Measurements from ENCODE around the gene HYPK.

Gene HYPK

DNA sequence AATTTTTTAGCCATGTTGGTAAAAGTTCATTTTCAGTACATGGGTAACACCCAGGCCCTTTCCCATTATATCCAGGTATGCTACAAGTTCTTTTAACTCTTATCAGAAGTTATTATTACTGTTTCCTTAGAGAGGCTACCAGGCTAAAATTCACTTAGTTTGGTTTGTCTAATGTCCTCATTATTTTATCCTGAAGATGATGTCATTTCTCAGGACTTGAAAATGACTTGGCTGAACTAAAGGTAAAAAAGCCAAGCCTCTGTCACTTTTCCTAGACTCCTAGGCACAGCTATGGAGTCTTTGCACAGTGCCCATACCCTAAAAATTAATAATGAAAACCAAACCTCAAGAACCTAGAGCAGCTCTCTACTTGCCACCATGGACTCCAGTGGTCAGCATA, 27.8 kb upstream of the HYPK start:
- no peak for DNase-seq (ENCODE audit: low read depth)
- TF ChIP-seq, protein P1, sequence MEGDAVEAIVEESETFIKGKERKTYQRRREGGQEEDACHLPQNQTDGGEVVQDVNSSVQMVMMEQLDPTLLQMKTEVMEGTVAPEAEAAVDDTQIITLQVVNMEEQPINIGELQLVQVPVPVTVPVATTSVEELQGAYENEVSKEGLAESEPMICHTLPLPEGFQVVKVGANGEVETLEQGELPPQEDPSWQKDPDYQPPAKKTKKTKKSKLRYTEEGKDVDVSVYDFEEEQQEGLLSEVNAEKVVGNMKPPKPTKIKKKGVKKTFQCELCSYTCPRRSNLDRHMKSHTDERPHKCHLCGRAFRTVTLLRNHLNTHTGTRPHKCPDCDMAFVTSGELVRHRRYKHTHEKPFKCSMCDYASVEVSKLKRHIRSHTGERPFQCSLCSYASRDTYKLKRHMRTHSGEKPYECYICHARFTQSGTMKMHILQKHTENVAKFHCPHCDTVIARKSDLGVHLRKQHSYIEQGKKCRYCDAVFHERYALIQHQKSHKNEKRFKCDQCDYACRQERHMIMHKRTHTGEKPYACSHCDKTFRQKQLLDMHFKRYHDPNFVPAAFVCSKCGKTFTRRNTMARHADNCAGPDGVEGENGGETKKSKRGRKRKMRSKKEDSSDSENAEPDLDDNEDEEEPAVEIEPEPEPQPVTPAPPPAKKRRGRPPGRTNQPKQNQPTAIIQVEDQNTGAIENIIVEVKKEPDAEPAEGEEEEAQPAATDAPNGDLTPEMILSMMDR (IDR thresholded peaks at IDR 0.05; ENCODE audit: low read depth, low read length, missing control alignments) = no peak
- no peak overlapping the region for H3K4me3 ChIP-seq (ENCODE audit: low read depth, low read length)

DNA sequence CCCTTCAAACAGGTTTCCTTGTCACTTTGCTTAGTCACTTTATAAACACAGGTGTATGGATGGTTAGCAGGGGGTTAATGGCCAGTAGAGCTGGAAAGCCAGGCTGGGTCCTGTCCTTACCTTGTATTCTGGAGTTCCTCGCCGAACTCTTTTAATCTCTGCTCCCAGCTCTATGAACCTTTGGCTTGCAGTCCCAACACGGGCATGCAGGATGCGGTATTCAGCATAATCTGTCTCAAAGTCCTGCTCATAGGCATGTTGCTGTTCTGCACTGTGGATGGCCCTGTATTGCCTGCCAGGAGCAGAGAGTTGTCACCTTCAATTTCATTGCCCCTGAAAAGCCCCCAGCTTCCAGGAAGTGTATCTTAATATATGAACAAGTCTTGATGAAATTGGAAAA, 26.3 kb upstream of the HYPK start:
- H3K4me3 ChIP-seq (ENCODE audit: low read depth, low read length) = no peak overlapping the region
- TF ChIP-seq, protein P1 (IDR thresholded peaks at IDR 0.05; ENCODE audit: low read depth, low read length, missing control alignments) = no peak
- DNase-seq (ENCODE audit: low read depth) = no peak

DNA sequence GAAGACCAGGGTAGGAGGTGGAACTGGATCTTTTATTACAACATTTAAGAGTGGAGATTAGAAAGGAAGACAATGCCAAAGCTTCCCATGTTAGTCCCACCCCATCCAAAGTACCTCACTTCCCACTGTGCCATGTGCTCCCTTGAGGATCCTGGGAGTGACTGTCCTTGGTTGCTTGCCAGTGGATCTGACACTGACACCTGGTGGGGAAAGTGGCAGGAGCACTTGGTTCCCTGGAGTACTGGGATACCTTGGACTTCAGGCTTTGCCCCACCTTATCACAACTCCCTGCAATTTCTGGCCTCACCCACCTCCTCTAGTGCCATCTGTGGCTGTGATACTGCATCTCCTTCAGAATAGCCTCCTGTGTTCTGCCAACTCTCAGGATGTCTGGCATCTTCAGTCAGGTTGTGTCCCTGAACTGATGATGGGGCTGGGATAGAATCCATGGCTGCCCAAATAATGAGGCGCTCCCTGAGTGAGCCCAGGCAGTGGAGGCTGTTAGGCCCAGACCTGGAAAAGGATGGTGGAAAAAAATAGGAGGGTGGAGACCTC, 24.9 kb upstream of the HYPK start:
- TF ChIP-seq, protein P1 (IDR thresholded peaks at IDR 0.05; ENCODE audit: low read depth, low read length, missing control alignments) = no peak
- peak overlapping the region; percentile 48; the same call in 1 of the 2 replicates for H3K4me3 ChIP-seq (ENCODE audit: low read depth, low read length)
- DNase-seq (ENCODE audit: low read depth) = no peak

DNA sequence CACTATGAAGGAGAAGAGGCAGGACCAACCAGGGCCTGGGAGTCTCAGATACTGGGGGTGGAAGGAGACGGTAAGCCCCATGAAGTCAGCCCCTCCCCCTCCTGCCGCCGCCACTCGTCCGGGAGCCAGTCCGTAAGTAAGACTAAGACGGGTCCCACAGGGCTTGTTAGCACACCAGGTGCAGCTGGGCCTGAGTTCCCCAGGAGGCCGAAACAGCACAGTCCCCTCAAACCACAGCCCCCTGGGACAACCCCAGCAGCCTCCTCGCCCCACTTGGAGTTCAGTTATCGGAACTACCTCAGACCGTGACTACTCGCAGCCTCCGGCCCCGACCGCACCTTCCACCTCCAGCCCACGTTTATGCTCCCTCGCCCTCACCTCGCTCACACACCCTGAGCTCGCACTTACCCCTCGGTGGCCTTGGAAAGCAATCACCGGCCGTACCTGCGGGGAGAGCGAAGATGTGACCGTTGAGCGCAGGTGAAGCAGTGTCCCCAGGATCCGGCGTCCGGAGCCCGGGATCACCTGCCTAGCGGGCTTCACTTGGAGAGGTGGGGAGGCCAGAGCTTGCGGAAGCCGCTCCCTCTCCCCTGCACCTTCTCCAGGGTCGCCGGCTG, 24.2 kb upstream of the HYPK start:
- H3K4me3 ChIP-seq (ENCODE audit: low read depth, low read length) = peak overlapping the region; percentile 48
- DNase-seq (ENCODE audit: low read depth) = peak; percentile 77
- TF ChIP-seq, protein P1 (IDR thresholded peaks at IDR 0.05; ENCODE audit: low read depth, low read length, missing control alignments) = no peak

DNA sequence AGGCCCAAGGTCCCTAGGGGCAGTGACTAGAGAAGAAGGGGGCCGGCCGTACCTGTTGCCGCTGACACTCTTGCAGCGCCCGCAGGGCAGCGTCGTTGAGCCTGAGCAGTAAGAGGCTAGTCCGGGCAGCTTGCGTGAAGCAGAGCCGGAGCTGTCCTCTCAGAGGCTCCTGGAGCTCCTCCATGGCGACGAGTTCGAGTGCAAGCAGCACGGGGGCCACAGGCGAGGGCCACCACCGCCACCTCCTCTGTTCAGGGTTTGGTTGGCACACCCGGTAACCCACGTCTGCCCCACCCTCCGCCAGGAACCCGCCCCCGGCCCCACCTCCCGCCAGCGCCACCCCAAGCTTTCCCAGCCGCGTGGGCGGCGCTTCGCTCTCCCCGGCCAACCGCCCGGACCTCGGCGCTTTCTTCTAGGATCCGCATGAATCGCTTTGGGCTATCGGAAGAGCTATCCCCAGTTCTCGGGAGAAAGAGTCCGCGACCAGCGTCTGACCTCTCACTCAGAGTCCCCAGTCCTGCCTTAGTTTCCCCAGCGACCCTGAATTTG, 23.6 kb upstream of the HYPK start, which contains the start of gene ELL3:
Gene ELL3, minus strand, starts transcription at position 249 of the 549 bp plus-strand sequence. Its CDS starts 65 bp downstream, at position 184.
- no peak for DNase-seq (ENCODE audit: low read depth)
- TF ChIP-seq, protein P1 (IDR thresholded peaks at IDR 0.05; ENCODE audit: low read depth, low read length, missing control alignments) = no peak

DNA sequence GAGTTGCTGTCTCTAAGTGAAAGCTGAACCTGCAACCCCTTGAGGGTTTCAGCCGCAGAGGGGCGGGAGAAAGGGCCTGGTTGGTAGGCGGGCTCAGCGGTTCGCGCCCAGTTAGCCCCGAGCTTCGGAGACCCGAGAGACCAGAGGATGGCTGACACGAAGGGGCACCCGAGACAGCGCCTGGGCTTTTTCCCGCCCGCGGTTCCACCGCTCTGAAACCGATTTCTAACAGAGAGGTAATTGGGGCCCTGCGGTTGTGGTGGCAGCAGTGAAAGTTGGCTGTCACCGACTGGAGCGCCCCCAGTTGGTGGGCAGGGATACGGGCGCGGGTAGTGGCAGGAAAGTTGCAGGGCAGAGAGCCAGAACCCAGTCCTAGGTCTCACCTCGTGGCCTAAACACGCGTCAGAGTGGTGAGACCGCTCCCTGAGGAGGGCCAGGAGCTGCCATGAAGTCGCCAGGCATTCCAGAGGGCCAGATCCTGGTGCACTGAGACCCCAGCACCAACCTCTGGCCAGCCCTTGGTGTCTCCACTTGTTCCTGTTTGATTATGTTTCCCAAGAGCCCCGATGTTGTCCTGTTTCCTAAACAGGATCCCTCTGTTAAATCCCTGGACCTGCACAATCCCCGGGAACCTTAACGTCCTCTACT, 23.0 kb upstream of the HYPK start:
- DNase-seq (ENCODE audit: low read depth) = peak; percentile 69
- TF ChIP-seq, protein P1 (IDR thresholded peaks at IDR 0.05; ENCODE audit: low read depth, low read length, missing control alignments) = peak; percentile 84
- peak overlapping the region; percentile 48 for H3K4me3 ChIP-seq (ENCODE audit: low read depth, low read length)

More for the DNA sequence above, 23.6 kb upstream of the HYPK start, which contains the start of gene ELL3:
- H3K4me3 ChIP-seq (ENCODE audit: low read depth, low read length) = peak within 1 kb of the TSS; percentile 48
